Measurements from ENCODE around the gene IRS1.

Gene IRS1

GRCh38 chr2:226721541-226721940 is 78.1 kb downstream of the IRS1 start:
- DNase-seq (ENCODE audit: low read depth in 3 of 3) = no peak

GRCh38 chr2:226720948-226721347 is 78.7 kb downstream of the IRS1 start:
- DNase-seq (ENCODE audit: low read depth in 3 of 3) = no peak

- no peak for DNase-seq (ENCODE audit: low read depth in 3 of 3)
Observed at GRCh38 chr2:226717719-226718118, 81.9 kb downstream of the IRS1 start.

- no peak for DNase-seq (ENCODE audit: low read depth in 3 of 3)
Observed at GRCh38 chr2:226716126-226716525, 83.5 kb downstream of the IRS1 start.

GRCh38 chr2:226715347-226715990 is 84.2 kb downstream of the IRS1 start:
- DNase-seq (ENCODE audit: low read depth in 3 of 3) = no peak

GRCh38 chr2:226712941-226713340 is 86.7 kb downstream of the IRS1 start:
- no peak for DNase-seq (ENCODE audit: low read depth in 3 of 3)

- no peak for DNase-seq (ENCODE audit: low read depth in 3 of 3)
Observed at GRCh38 chr2:226711606-226712296, 87.9 kb downstream of the IRS1 start.

GRCh38 chr2:226707499-226707898 is 92.1 kb downstream of the IRS1 start:
- no peak for DNase-seq (ENCODE audit: low read depth in 3 of 3)

GRCh38 chr2:226705965-226706364 is 93.7 kb downstream of the IRS1 start:
- no peak for DNase-seq (ENCODE audit: low read depth in 3 of 3)

- no peak for DNase-seq (ENCODE audit: low read depth in 3 of 3)
Observed at GRCh38 chr2:226705133-226705886, 94.3 kb downstream of the IRS1 start.

- no peak for DNase-seq (ENCODE audit: low read depth in 3 of 3)
Observed at GRCh38 chr2:226703514-226703913, 96.1 kb downstream of the IRS1 start.

- no peak for DNase-seq (ENCODE audit: low read depth in 3 of 3)
Observed at GRCh38 chr2:226702376-226702775, 97.2 kb downstream of the IRS1 start.

- DNase-seq (ENCODE audit: low read depth in 3 of 3) = no peak
Observed at GRCh38 chr2:226701052-226701451, 98.6 kb downstream of the IRS1 start.

GRCh38 chr2:226699321-226699720 is 100.3 kb downstream of the IRS1 start:
- no peak for DNase-seq (ENCODE audit: low read depth in 3 of 3)

GRCh38 chr2:226698671-226699070 is 100.9 kb downstream of the IRS1 start:
- no peak for DNase-seq (ENCODE audit: low read depth in 3 of 3)

- DNase-seq (ENCODE audit: low read depth in 3 of 3) = no peak
Observed at GRCh38 chr2:226694586-226695284, 104.9 kb downstream of the IRS1 start.

- DNase-seq (ENCODE audit: low read depth in 3 of 3) = no peak
Observed at GRCh38 chr2:226694149-226694548, 105.5 kb downstream of the IRS1 start.

- DNase-seq (ENCODE audit: low read depth in 3 of 3) = no peak
Observed at GRCh38 chr2:226693521-226693920, 106.1 kb downstream of the IRS1 start.

GRCh38 chr2:226692521-226693126 is 107.0 kb downstream of the IRS1 start:
- no peak for DNase-seq (ENCODE audit: low read depth in 3 of 3)

GRCh38 chr2:226691255-226691654 is 108.4 kb downstream of the IRS1 start:
- no peak for DNase-seq (ENCODE audit: low read depth in 3 of 3)

GRCh38 chr2:226690461-226691024 is 109.1 kb downstream of the IRS1 start:
- DNase-seq (ENCODE audit: low read depth in 3 of 3) = no peak
